ENCODE results near the gene TMTC2.

TMTC2 gene

DNA sequence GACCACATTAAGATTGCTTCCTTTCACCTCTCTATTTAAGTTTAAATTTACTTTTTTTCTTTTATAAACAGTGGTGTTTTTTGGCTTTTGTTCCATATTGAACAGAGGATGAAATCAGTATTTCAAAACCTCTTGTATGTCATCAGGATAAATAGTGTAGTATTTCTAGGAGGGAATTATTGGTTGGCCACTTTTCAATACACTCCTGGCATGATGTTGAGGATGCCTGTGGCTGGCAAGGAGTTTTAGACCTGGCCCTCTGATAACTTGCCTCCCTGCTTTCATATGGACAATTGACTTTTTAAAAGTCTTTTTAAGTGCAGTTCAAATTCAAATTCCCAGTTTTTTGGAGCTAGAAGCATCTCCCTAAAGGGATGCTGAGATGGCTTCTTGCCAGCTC lies 9.8 kb downstream of the TMTC2 start:
- ATAC-seq (no peak), DNase-seq (no peak)
- Mint-ChIP-seq H3K9me3 (no peaks in the 10 kb centered on the region), H3K4me3 (no peak overlapping the region), H3K27me3 (no peaks in the 10 kb centered on the region), H3K27ac (no peak overlapping the region), H3K4me1 (no peaks in the 10 kb centered on the region)

DNA sequence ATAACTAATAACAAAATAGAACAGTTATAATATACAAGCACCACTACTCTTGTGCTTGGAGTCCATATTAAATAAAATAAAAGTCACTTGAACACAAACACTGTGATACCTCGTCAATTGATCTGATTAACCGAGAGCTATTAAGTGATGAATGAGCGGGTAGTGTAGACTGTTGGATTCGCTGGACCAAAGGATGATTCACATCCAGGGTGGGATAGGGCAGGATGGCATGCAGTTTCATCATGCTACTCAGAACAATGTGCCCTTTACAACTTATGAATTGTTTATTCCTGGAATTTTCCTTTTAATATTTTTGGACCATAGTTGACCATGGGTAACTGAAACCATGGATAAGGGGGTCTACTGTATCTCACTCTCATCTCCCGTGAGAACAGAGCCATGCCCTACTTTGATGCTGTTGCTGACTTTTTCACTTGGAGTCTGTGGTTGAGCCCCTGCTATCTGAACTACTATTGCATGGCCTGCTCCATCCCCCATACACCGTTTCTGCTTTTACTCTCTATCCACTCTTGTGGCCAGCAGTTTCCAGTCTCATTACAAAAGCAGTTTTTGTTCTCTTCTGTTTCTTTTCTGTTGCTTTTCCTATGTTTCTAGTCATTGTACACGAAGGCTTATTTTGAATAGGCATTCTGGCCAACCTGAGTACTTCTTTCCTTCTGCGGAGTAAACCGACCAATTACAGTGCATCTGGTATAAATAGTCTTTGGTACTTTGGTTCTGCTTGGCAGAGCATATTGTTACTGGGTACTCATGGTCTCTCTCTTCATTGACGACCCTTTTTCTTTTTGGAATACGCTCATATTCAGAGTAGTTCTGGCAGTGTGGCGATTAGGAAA lies 12.2 kb downstream of the TMTC2 start:
- Mint-ChIP-seq H3K27ac (no peak overlapping the region), H3K27me3 (no peaks in the 10 kb centered on the region), H3K4me1 (no peaks in the 10 kb centered on the region), H3K4me3 (no peak overlapping the region), H3K9me3 (no peaks in the 10 kb centered on the region)
- no peak for ATAC-seq
- DNase-seq, result no peak

DNA sequence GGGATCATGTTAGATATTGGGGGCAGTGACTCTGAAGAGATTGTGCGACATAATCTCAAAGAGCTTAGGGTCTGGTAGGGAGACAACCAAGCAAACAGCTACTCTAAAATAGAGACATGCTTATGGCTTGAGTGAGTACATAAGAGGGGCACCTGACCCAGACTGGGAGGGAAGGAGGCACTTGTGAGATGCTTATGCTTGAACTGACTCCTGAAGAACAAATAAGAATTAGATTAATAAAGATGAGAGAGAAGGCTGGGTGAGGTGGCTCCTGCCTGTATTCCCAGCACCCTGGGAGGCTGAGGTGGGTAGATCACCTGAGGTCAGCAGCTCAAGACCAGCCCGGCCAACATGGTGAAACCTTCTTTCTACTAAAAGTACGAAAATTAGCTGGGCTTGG lies 19.1 kb downstream of the TMTC2 start:
- ATAC-seq, result no peak
- no peaks in the 10 kb centered on the region for H3K4me1 Mint-ChIP-seq
- no peaks in the 10 kb centered on the region for H3K9me3 Mint-ChIP-seq
- H3K4me3 Mint-ChIP-seq, result no peak overlapping the region
- DNase-seq, result no peak
- no peak overlapping the region for H3K27ac Mint-ChIP-seq
- H3K27me3 Mint-ChIP-seq, result no peaks in the 10 kb centered on the region

DNA sequence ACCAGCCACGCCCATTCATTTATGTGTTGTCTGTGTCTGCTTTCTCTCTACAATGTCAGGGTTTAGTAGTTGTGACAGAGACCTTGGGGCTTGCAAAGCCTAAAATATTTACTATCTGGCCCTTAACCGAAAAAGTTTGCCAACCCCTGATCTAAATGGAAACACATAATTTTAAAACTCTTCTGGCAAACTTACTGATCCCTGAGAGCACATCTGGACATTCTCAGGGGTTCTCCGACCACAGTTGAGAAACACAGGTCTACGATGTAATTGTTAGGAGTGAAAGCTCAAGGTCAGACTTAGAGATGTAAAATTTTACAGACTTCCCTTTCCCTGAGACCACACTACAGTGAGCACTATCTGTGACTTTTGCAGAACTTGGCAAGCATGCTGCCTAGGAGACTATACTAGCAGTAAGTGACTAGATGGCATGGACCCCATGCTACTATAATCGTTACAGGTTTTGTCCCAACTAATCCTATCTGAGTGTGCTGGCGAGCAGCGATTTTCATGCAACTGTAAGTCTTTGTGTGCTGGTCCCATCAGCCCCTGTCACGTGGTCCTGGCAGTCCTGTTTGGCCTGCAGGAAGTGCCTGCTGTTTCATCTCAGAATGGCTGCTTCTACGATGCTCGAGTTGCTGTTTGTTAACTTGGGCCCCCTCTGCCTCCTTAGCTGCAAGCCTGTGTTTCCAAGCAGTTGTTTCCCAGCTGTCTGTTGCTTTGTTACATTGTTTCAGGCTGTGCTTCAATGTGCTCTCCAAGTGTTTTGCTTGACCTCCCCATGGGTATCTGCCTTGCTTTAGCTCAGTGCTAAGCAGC lies 21.6 kb downstream of the TMTC2 start:
- H3K27me3 Mint-ChIP-seq, result no peaks in the 10 kb centered on the region

DNA sequence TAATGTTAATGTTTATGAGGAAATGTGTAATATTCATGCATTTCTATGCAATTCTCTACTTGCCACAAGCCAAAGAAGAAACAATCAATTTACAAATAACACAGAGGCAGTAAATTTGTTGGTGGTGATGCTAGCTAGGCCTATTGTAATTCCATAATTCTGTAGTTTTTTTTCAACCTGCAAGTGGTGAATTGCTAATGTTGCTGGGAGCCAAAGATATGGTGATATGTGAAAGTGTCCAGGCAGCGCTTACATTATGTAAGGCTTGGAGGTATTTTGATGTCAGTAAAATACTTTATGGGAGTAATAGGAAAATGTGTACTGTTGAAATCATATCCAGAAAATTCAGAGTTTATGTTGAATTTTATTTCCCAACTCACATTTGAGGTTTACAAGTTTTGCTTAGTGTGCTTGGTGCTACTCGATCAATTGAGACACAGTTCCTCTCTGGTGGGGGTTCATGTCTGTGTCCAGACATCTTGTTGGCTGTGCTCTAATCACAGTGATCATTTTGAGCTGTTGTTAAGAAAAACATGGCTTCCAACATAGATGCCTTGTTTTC lies 23.2 kb downstream of the TMTC2 start:
- Mint-ChIP-seq H3K4me1 (no peaks in the 10 kb centered on the region), H3K4me3 (no peak overlapping the region), H3K27ac (no peak overlapping the region), H3K27me3 (no peaks in the 10 kb centered on the region), H3K9me3 (peaks cover 0 to 6% of the 10 kb centered on the region in 2 donors)
- DNase-seq (no peak), ATAC-seq (no peak)

More for the DNA sequence above, 21.6 kb downstream of the TMTC2 start:
- Mint-ChIP-seq H3K27ac (no peak overlapping the region), H3K9me3 (peaks cover 0 to 6% of the 10 kb centered on the region in 2 donors), H3K4me3 (no peak overlapping the region), H3K4me1 (no peaks in the 10 kb centered on the region)
- ATAC-seq (no peak), DNase-seq (no peak)

DNA sequence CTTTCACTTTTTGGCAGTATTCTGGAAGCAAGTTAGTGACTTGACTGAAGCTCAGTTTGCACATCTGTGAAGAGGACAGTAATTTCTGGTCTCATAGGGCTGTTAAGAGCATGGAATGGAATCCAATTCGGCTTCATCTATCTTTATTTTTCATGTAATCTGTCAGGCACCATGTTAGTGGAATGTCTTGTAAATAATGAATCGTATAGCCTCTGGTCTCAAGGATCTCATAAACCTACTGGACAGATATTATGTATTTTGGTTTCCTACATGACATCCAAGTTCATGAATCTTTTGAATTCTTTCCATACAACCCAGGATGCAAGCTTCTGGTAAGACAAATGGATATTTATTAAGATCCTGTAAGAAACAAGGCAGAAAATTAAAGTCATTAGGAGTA lies 24.0 kb downstream of the TMTC2 start:
- Mint-ChIP-seq H3K27me3 (no peaks in the 10 kb centered on the region), H3K4me1 (no peaks in the 10 kb centered on the region), H3K4me3 (no peak overlapping the region), H3K27ac (no peak overlapping the region), H3K9me3 (peaks cover 0 to 6% of the 10 kb centered on the region in 2 donors)
- no peak for ATAC-seq
- DNase-seq, result no peak

DNA sequence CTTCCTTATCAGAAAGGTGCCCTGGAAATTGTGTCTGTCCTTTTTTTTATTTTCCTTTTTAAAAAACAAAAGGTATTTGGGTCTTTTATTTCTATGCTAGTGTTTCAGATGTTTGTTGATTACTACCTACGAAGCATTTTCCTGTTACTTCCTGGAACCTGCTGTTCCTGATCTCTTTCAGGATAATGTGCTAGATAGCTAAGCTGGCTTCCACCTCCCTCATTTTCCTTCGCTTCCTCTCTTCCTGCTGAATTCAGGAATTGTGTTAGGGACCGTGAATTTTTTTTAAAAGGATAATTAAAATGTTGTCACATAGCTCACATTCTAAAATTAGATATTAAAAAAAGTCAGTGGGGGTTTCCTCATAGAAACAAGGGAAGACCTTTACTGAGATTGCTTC lies 27.7 kb downstream of the TMTC2 start:
- H3K4me3 Mint-ChIP-seq, result no peak overlapping the region
- no peak for ATAC-seq
- H3K4me1 Mint-ChIP-seq, result no peaks in the 10 kb centered on the region
- peaks cover 0 to 6% of the 10 kb centered on the region in 2 donors for H3K9me3 Mint-ChIP-seq
- no peaks in the 10 kb centered on the region for H3K27me3 Mint-ChIP-seq
- no peak overlapping the region for H3K27ac Mint-ChIP-seq
- no peak for DNase-seq

DNA sequence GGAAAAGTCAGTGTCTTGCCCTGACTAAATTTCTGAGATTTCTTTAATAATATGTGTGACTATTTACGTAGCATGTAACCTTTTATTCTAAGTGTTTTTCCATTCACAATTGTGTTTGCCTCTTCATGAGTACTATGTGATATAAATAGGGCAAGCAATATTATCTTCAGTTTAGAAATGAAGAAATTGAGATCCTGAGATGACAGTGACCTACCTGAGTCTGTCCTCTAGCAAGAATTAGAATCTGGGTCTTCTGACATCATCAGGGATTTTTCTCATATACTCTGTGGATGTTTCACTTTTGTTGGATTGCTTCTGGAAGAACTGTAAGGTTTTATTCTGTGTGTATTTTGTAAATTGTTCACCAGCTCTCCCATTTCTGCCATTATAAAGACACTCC lies 35.0 kb downstream of the TMTC2 start:
- DNase-seq (no peak), ATAC-seq (no peak)
- H3K4me1 Mint-ChIP-seq, result peaks cover 5% of the 10 kb centered on the region
- no peak overlapping the region for H3K27ac Mint-ChIP-seq
- no peaks in the 10 kb centered on the region for H3K27me3 Mint-ChIP-seq
- H3K4me3 Mint-ChIP-seq, result no peak overlapping the region
- no peaks in the 10 kb centered on the region for H3K9me3 Mint-ChIP-seq

DNA sequence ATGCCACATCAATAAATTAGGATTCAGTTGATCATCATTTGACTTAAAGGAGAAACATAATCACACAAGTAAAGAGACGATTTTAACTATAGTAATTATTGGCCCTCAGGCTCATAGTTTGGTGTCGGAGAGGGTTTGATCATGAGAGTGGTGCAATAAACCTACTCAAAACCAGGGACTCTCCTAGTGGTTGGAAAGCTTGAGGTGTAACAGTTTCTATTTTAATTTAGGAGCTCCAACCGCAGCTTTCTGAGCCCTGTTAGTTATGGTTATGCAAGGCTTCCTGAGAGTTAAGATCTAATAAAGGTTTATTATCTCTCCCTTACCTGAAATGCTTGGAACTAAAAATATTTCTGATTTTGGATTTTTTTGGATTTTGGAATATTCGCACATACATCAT lies 36.4 kb downstream of the TMTC2 start:
- peak; percentile 89 for ATAC-seq
- no peaks in the 10 kb centered on the region for H3K9me3 Mint-ChIP-seq
- H3K27ac Mint-ChIP-seq, result no peak overlapping the region
- no peak for DNase-seq
- peaks cover 5% of the 10 kb centered on the region for H3K4me1 Mint-ChIP-seq
- H3K27me3 Mint-ChIP-seq, result no peaks in the 10 kb centered on the region
- no peak overlapping the region for H3K4me3 Mint-ChIP-seq

DNA sequence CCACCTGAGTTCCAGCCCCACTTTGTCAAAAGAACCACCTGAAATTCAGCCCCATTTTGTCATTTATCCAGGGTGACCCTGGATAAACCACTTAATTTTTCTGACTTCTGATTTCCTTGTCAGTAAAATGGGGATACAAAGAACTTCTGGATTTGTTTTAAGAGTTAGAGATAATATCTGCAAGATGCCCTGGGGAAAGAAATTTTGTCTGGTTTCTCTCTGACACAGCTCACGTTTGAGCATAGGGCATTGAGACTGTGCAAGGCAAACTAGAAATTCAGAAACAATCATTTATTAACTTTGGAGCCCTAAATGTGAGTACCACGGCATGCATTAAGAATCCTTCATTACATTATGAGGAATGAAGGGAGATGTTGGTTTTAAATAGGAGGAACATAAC lies 37.2 kb downstream of the TMTC2 start:
- DNase-seq (no peak), ATAC-seq (no peak)
- H3K27me3 Mint-ChIP-seq, result no peaks in the 10 kb centered on the region
- H3K9me3 Mint-ChIP-seq, result no peaks in the 10 kb centered on the region
- H3K4me1 Mint-ChIP-seq, result peaks cover 5% of the 10 kb centered on the region
- H3K4me3 Mint-ChIP-seq, result no peak overlapping the region
- H3K27ac Mint-ChIP-seq, result no peak overlapping the region

DNA sequence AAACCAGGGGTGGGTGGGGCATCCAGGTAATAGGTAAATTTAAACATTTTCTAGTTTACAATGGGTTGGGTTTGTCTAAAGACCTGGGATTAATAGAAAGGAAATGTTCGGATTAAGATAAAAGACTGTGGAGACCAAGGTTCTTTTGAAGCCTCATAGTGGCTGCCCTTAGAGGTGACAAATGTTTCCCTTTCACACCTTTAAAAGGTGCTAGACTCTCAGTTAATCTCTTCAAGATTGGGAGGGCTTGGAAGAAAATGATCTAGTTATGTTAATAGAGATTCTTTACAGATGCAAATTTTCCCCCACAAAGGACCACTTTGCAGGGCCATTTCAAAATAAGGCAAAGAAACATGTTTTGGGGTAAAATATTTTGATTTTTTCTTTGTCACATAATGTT lies 39.0 kb downstream of the TMTC2 start:
- Mint-ChIP-seq H3K4me3 (no peak overlapping the region), H3K4me1 (peaks cover 5% of the 10 kb centered on the region), H3K9me3 (no peaks in the 10 kb centered on the region), H3K27me3 (no peaks in the 10 kb centered on the region), H3K27ac (no peak overlapping the region)
- ATAC-seq (no peak), DNase-seq (no peak)

DNA sequence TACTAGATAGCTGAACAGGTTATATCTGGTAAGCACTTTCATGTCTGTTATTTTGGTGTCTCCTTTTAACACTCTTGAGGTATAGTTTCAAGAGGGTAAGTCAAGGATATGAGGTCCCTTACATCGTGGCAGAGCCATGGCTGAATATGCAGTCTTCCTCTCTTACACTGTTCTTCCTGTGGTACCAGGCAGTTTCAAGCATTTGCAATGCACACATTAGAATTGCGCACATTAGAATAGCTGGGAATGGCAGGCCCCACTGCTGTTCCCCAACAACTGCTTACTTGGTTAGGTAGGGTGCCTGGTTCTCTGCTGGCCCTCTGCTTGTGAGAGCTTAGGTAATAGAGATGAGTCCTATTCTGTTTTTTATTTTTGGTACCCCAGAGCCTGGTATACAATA lies 41.2 kb downstream of the TMTC2 start:
- DNase-seq (no peak), ATAC-seq (no peak)
- Mint-ChIP-seq H3K27me3 (no peaks in the 10 kb centered on the region), H3K4me1 (peaks cover 5% of the 10 kb centered on the region), H3K9me3 (no peaks in the 10 kb centered on the region), H3K4me3 (no peak overlapping the region), H3K27ac (no peak overlapping the region)

DNA sequence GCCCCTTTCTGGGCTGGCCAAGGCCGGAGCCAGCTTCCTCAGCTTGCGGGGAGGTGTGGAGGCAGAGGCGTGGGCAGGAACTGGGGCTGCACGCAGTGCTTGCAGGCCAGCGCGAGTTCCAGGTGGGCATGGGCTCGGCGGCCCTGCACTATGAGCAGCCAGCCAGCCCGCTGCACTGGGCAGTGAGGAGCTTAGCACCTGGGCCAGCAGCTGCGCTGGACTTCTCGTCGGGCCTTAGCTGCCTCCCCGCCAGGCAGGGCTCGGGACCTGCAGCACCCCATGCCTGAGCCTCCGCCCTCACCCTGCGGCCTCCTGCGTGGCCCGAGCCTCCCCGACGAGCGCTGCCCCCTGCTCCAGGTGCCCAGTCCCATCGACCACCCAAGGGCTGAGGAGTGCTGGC lies 42.0 kb downstream of the TMTC2 start:
- ATAC-seq, result no peak
- Mint-ChIP-seq H3K27ac (no peak overlapping the region), H3K4me1 (peaks cover 5% of the 10 kb centered on the region), H3K27me3 (no peaks in the 10 kb centered on the region), H3K4me3 (no peak overlapping the region), H3K9me3 (no peaks in the 10 kb centered on the region)
- no peak for DNase-seq

DNA sequence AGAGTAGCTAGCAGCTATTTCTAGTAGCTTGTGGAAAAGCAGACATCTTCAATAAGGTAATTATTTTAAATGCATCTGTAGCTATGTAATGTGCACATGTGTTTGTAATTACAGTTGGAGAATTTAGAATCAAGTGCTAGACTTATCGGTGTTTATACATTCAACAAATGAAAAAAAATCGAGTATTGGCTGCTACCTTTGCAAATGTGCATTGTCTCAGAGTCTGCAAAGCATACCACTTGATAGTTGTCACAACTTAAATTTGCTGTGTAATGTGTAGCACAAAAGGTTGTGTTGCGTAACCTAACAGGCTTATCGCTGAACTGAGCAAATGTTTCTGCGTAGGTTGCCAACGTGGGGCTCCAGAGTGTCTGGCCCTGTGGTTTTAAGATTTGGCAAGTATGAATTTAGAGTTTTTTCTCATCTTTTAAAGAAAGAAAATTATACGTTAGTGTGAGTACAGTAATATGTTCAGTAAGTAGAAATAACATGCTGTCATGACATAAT lies 44.3 kb downstream of the TMTC2 start:
- no peak overlapping the region for H3K4me3 Mint-ChIP-seq
- peaks cover under 1% of the 10 kb centered on the region for H3K4me1 Mint-ChIP-seq
- DNase-seq (no peak), ATAC-seq (no peak)
- H3K27me3 Mint-ChIP-seq, result no peaks in the 10 kb centered on the region
- H3K27ac Mint-ChIP-seq, result no peak overlapping the region
- no peaks in the 10 kb centered on the region for H3K9me3 Mint-ChIP-seq

DNA sequence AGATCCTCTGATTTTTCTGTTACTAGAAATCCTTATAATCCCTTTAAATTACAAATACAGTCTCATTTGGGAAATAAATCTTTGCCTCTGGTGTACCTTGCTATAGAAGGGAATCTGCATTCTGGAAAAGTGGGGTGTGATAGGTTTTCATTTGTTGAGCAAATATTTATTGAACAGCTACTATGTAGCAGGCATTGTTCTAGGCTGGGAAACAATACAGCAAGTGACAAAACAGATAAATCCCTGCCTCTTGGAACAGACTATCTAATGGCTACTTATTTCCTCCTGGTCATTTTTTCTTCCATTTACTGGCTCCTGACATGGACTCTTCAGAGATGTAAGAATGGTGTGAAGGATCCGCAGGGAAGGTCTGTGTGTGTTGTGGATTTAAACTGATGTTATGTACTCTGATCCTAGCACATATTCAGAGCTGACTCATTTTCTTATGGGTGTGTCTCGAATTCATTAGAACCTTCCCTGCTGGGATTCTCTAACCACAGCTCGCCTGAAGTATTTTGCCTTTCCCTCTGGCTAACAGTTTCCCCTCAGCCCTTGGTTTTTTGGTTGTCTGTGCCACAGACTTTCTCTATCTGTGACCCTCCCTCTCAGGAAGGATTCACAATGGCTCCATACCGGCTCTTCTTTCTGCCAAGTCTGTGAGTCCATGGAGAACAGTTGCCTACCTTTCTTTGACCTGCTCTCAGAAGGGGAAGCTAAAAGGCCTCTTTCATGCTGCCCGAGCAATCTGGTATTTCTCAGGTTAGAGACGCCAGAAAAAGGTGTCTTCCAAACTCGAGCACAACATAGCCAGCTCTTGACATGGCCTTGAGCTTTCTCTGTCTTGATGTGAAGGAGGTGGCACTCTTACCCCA lies 53.7 kb downstream of the TMTC2 start:
- Mint-ChIP-seq H3K27me3 (no peaks in the 10 kb centered on the region), H3K4me1 (no peaks in the 10 kb centered on the region), H3K27ac (no peak overlapping the region), H3K4me3 (no peak overlapping the region), H3K9me3 (no peaks in the 10 kb centered on the region)
- ATAC-seq (no peak), DNase-seq (no peak)
